A375 (cell line): ENCODE measurements around the gene SPATA31E1. TPM values are rescaled to one million over a fixed set of nuclear protein-coding genes. Genes with fewer than 3 reads are reported as not detected.

Source experiments
- total RNA-seq: library from RNA; depleted of rRNA; stranded (reverse); fragments of >200 nt; shearing (Covaris generic); gene quantifications from 2 replicates; pipeline ENCODE4 v1.2.3, GENCODE V29; 2014; rRNA removed

Gene SPATA31E1
- not detected in 2 replicates for total RNA-seq

DNA sequence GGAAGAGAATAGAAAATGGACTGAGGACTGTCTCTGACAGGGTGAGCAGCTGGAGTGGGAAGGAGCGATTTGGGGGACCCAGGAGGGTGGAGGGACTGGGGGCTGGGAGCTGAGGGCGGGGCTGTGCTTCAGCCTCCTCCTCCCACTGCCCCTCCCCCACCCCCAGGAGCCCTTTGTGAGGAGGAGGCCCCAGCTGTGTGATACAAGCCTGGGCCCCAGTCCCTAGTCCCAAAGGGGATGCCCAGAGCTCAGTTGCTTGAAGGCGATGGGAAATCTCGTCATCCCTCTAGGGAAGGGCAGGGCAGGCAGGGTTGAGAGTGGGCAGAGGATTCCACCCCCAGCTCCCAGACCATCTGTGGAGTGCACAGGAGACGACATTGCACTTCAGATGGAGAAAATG lies at the start of gene SPATA31E1:
Gene SPATA31E1, plus strand, starts transcription at position 251 of the 400 bp plus-strand sequence. Its CDS starts 15 bp downstream, at position 266.

DNA sequence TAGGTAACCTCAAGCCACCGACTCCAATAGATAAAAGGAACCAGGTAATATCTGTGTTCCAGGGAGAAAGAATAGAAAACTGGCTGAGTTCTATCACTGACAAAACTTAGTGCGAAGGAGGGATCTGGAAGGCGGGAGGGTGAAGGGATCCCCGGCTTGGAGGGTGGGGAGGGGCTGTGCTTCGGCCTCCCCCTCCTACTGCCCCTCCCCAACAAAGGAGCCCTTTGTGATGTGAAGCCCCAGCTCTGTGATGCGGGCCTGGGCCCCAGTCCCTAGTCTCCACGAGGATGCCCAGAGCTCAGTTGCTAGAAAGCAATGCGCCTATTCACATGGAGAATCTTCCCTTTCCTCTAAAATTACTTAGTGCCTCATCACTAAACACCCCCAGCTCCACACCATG lies 35.0 kb downstream of the SPATA31E1 start, which contains the start of gene SPATA31C1:
Gene SPATA31C1, plus strand, starts transcription at position 301 of the 400 bp plus-strand sequence.

Other genes starting within 250 kb of the SPATA31E1 start
- 108 and 110 TPM in 2 replicates for gene CTSL, start 156.8 kb upstream of the SPATA31E1 start, total RNA-seq
- gene SPATA31C1, start 35.1 kb downstream of the SPATA31E1 start, total RNA-seq: not detected in 2 replicates
- 4.9 and 7.6 TPM in 2 replicates for gene CDK20, start 91.7 kb downstream of the SPATA31E1 start, total RNA-seq